Astrocyte of the hippocampus (primary cell): ENCODE measurements around the gene ROS1.
A peak's percentile ranks its signal among the peaks of the same experiment; 100 is the strongest.

Source experiments
- DNase-seq: peaks from one replicate; pipeline ENCODE4 v3.0.0; 2011; ENCODE audit warnings: low read depth, low spot score

Gene ROS1

DNA sequence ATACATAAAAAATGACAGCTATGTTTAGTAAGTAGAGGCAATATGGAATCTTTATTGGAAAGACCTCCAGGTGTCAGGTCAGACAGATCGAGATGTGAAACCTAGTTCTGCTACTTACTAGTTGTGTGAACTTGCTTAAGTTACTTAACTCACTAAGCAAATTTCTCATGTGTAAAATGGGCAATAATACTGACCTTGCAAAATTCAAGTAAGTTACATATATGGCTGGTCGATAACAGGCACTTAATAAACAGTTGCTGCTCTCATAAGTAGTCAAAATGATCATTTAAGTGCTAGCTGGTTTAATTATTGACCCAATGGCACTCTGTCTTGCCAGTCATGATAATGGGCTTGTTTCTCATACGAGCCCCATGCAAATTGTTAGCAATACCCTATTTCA, 114.4 kb downstream of the ROS1 start:
- no peak for DNase-seq

DNA sequence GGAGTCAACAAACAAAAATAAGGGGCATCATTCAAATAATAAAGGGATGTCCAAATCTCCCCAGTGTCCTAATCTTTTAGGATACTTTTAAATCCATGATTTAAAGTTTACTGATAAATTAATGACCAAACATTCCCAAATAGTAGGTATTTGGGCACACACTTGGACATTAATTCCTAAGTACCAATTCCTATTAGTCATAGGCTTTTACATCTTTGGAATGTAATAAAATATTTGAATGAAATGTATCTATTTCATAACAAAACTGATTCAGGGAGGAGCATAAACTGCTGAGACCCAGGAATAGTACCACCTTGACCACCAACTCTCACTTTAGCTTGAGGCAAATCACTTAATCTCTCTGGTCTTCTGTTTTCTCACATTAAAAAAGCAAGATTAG, 116.1 kb downstream of the ROS1 start:
- DNase-seq, result no peak

- DNase-seq, result no peak
Measured at GRCh38 chr6:117309069-117309468, 116.7 kb downstream of the ROS1 start.

- DNase-seq, result no peak
Measured at GRCh38 chr6:117307655-117308054, 118.1 kb downstream of the ROS1 start.

DNA sequence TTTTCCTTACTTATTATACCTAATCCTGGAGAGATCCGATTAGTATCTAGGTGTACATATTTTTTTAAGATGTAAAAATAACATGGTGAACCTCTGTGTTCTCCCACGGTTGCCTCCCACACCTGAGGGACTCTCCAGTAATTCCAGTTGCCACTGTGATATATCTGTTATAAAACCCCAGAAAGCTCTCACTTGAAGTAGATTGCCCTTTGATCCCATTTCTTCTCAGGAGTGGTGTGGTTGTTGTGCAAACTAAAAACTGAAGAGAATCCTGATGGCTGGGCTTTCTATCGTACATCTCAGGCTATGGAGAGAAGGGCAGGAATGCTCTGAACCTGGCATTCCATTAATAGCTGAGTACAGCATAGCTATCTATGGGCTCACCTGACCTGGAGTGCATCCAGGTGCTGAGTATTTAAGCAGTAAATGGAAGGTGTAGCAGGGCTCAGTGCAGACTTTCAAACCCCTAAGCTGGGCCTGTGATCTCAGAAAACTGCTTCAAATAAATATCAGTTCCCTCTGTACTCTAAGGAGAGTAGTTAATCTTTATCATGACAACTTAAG, 119.4 kb downstream of the ROS1 start:
- DNase-seq, result no peak

DNA sequence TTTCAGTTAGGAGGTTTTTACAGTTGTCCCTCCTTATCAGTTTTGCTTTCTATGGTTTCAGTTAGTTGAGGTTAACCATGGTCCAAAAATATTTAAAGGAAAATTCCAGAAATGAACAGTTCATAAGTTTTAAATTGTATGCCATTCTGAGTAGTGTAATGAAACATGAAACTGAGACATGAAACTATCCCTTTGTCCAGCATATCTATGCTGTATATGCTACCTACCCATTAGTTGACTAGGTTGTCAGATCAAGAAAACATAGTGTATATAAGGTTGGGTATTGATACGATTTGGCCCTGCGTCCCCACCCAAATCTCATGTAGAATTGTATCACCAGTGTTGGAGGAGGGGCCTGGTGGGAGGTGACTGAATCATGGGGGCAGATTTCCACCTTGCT, 121.3 kb downstream of the ROS1 start:
- no peak for DNase-seq

GRCh38 chr6:117303323-117303722, 122.4 kb downstream of the ROS1 start:
- DNase-seq, result no peak

DNA sequence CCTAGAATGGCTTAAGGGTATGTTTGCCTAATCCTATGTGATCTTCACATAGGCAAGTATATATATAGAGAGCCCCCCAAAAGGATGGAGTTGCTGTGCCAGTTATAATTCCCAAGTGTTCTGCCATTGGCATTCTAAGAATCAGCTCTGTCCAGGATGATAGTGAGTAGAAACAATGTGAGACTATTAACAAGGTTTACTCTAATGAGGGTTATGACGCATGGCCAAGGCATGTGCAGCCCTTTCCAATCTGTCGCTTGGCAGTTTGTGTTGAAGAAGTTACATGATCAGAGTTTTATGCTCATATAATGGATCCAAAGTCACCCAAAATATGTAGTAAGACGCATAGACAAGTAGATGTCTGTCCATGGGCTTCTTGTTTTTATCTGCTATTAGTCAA, 126.8 kb downstream of the ROS1 start:
- no peak for DNase-seq

GRCh38 chr6:117290173-117290846, 135.4 kb downstream of the ROS1 start:
- no peak for DNase-seq

GRCh38 chr6:117288083-117288715, 137.5 kb downstream of the ROS1 start:
- peak; percentile 18 for DNase-seq

GRCh38 chr6:117280922-117281321, 144.8 kb downstream of the ROS1 start:
- DNase-seq, result no peak

DNA sequence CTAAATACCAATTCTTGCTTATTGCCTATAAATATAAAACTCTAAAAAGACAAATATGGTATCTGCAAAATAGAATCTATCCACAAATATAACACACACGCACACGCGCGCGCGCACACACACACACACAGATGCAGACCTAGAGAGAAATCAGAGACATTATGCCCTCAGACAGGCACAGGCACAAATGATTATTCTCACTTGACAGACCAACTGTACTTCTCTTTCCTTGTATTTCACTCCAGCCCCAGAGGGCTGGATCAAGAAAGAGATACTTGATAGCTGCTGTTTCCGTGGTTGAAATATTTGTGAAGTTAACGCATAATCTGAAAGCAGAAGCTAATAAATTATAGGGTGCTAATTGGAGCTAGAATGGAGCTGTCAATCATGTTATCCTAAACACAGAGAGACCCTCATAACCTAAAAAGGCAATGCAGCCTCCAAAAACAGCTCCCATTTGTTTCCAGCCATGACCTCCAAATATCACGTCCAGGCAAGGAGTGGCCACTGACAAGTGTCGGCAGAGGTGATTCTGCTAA, 148.9 kb downstream of the ROS1 start:
- no peak for DNase-seq

DNA sequence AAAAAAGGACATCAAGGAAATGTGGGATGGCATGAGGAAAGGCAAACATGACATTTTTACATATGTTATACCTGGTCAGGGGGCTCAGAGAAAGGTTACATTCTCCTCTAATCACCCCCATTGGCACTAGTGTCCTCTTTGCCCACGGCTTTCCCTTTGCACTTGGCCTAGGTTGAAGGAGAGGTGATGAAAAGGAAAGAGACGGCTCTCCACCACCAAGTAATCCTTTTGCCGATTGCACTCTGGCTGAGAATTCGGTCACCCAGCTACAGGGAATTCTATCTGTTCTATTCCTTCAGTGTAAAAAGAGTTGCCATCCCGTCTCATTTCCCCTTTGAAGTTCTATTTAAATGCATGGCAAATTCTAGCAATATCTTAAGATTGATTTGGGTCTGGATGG, 150.0 kb downstream of the ROS1 start:
- no peak for DNase-seq

DNA sequence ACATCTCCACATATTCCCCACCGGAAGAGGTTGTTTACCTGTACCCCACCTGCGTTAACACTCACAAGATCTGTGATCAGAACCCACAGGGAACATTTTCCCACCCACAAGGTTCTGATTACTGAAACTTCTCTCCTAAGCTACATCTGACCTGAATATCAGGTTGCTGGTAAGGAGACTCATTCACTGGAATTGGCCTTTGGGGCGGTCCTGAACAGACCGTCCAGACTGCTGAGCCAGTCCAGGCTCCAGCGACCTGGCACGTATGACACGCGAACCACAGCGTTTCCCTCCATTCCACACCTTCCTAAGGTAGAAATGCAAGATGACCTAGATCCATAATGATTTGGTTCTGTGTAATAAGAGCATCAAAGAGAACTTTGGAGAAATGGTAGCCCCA, 150.5 kb downstream of the ROS1 start:
- DNase-seq, result no peak

GRCh38 chr6:117272891-117273290, 152.9 kb downstream of the ROS1 start:
- no peak for DNase-seq

DNA sequence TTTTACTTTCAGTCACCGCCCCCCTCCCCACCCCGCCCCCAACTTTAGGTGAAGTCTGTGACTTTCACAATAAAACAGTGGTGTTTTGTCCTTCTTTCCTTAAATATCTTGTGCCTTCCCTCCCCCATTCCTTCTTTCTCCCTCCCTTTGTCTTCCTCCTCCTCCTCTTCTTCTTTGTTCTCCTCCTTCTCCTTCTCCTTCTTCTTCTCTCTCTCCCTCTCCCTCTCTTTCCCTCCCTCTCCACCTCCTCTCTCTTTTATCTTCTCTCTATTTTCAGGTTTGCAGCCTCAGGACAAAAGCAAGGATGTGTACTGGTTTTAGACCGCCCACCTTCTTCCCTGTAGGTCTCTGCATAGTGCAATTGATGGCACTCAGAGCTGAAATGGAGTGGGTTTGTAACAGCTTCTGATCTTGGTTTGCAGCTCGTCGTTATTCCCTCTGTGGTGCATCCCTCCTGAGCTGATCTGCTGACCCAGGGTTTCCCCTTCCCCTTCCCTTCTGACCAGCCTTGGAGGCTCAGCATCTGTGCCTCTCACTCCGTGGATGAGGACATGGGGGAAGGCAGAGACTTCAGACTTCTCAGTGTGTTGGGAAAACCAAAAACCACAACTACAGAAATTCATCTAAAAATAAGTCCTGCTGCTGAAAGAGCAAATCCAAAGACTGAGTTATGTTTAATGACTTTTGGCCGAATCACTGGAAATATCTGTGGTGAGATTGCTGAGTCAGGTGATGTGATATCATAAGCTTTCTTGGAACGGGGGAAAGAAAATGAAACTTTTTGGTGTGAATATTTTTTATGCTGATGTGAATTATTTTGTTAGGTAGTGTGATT, 153.5 kb downstream of the ROS1 start:
- no peak for DNase-seq

GRCh38 chr6:117270843-117271507, 154.8 kb downstream of the ROS1 start:
- no peak for DNase-seq

DNA sequence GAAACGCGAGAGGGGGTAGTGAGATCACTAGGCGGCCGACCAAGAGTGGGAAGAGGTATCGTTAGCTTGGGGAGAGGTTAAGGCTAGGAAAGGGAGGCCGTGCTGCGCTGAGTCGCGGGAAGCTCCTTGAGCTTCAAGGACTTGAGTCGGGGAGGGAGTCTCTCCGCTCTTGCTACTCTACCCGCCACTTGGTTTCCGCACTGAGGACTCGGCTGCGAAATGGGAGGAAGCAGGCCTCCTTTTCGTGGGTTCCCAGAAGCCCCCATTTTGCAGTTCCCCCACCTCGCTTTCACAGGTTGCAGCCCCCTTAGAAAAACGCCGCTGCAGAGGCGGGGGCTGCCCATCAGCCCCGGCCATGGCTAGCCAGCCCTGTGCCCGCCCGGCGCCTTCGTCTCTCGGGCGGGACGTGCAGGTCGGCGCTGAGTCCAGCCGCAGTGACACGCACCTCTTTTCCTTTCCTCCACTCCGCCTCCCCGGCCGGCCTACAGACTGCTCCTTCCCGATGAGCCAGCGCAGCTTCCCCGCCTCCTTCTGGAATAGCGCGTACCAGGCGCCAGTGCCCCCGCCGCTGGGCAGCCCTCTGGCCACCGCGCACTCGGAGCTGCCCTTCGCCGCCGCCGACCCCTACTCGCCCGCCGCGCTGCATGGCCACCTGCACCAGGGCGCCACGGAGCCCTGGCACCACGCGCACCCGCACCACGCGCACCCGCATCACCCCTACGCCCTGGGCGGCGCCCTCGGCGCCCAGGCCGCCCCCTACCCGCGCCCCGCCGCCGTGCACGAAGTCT, 155.5 kb downstream of the ROS1 start:
- DNase-seq, result peak; percentile 46

- DNase-seq, result no peak
Measured at GRCh38 chr6:117269638-117270054, 156.1 kb downstream of the ROS1 start.

GRCh38 chr6:117268924-117269323, 156.8 kb downstream of the ROS1 start:
- DNase-seq, result no peak
